NCI-H2227 treated with DMSO at 0.1 percent for 48 hours (cell line): Measurements from ENCODE around the gene LHFPL6.

Source experiments
- DNase-seq: peaks from one replicate; lab custom pipeline; 2025; lab: John Stamatoyannopoulos, UW

The LHFPL6 gene

GRCh38 chr13:39602614-39603366 is at the start of gene LHFPL6:
Gene LHFPL6, minus strand, starts transcription at chr13:39603193.
- DNase-seq, result peak; percentile 17

- DNase-seq, result no peak
These were observed 43.1 kb upstream of the LHFPL6 start for GRCh38 chr13:39646122-39646521.

GRCh38 chr13:39641645-39642044 is 38.7 kb upstream of the LHFPL6 start:
- DNase-seq, result no peak

- no peak for DNase-seq
These were observed 34.9 kb upstream of the LHFPL6 start for GRCh38 chr13:39637890-39638289.

GRCh38 chr13:39635564-39635963 is 32.6 kb upstream of the LHFPL6 start:
- no peak for DNase-seq

GRCh38 chr13:39632994-39633393 is 30.0 kb upstream of the LHFPL6 start:
- no peak for DNase-seq

GRCh38 chr13:39631307-39631706 is 28.3 kb upstream of the LHFPL6 start:
- DNase-seq, result no peak

GRCh38 chr13:39623466-39623865 is 20.5 kb upstream of the LHFPL6 start:
- no peak for DNase-seq

GRCh38 chr13:39618561-39618960 is 15.6 kb upstream of the LHFPL6 start:
- DNase-seq, result no peak

GRCh38 chr13:39616087-39616694 is 13.2 kb upstream of the LHFPL6 start:
- peak; percentile 72 for DNase-seq

GRCh38 chr13:39612023-39612637 is 9.1 kb upstream of the LHFPL6 start:
- DNase-seq, result peak; percentile 28

- DNase-seq, result no peak
These were observed 4.9 kb upstream of the LHFPL6 start for GRCh38 chr13:39607876-39608275.

GRCh38 chr13:39605677-39606320 is 2.8 kb upstream of the LHFPL6 start:
- DNase-seq, result no peak

GRCh38 chr13:39604756-39605155 is 1.8 kb upstream of the LHFPL6 start:
- DNase-seq, result no peak

GRCh38 chr13:39603424-39603947 is 493 bp upstream of the LHFPL6 start:
- DNase-seq, result no peak

- DNase-seq, result no peak
These were observed 748 bp downstream of the LHFPL6 start for GRCh38 chr13:39602277-39602613.

GRCh38 chr13:39601636-39602035 is 1.4 kb downstream of the LHFPL6 start:
- no peak for DNase-seq

GRCh38 chr13:39600766-39601165 is 2.2 kb downstream of the LHFPL6 start:
- no peak for DNase-seq

- DNase-seq, result no peak
These were observed 3.2 kb downstream of the LHFPL6 start for GRCh38 chr13:39599842-39600241.

GRCh38 chr13:39599012-39599411 is 4.0 kb downstream of the LHFPL6 start:
- DNase-seq, result no peak

- DNase-seq, result no peak
These were observed 5.2 kb downstream of the LHFPL6 start for GRCh38 chr13:39597838-39598237.

GRCh38 chr13:39596685-39597084 is 6.3 kb downstream of the LHFPL6 start:
- no peak for DNase-seq

- DNase-seq, result no peak
These were observed 6.8 kb downstream of the LHFPL6 start for GRCh38 chr13:39596176-39596575.
